Caco-2 (cell line): ENCODE data around the gene OR11A1. TPM values are rescaled to one million over a fixed set of nuclear protein-coding genes. Genes with fewer than 3 reads are reported as not detected.

Experiments
- BruUV-seq: library from RNA; stranded (reverse); fragments of 400-500 nt; replicated peaks from 2 replicates; lab custom pipeline; 2021; lab: Mats Ljungman, UMichigan
- CTCF ChIA-PET: fragments of 300-600 bp; sonication (Branson Sonifier 250); formaldehyde crosslinking; loops from one replicate; lab custom pipeline; 2022; ENCODE audit warnings: antibody characterized with exemption; lab: Charles Lee
- POLR2A ChIA-PET: fragments of 300-600 bp; sonication (Branson Sonifier 250); formaldehyde crosslinking; loops from one replicate; lab custom pipeline; 2022; ENCODE audit warnings: antibody characterized with exemption; lab: Charles Lee
- DNase-seq, 2 experiments: peaks; one replicate each; pipeline versions ENCODE4 v3.0.0 to v3.0.0-alpha.2; 2020 to 2022
- H3K27me3 ChIP-seq: replicated peaks from 2 replicates; pipeline ENCODE4 v1.6.0; 2011; ENCODE audit warnings: low read length; ENCODE audit not compliant: control insufficient read depth, insufficient read depth
- H3K36me3 ChIP-seq: 2 replicates; pipeline ENCODE4 v1.5.1; 2011; ENCODE audit warnings: low read length; ENCODE audit not compliant: control insufficient read depth, insufficient read depth
- H3K4me1 ChIP-seq: fragments of 250-450 bp; sonication (Bioruptor Pico); 2 replicates; pipeline ENCODE4 v1.5.1; 2020; ENCODE audit warnings: mild to moderate bottlenecking
- H3K4me3 ChIP-seq: 2 replicates; pipeline ENCODE4 v1.5.1; 2011; ENCODE audit warnings: low read depth, mild to moderate bottlenecking, control low read depth, low read length
- H3K9me3 ChIP-seq: fragments of 250-450 bp; sonication (Bioruptor Pico); 2 replicates; pipeline ENCODE4 v1.5.1; 2020; ENCODE audit warnings: mild to moderate bottlenecking, moderate library complexity
- H3K27ac Mint-ChIP-seq: one replicate; pipeline ENCODE4 v1.8.0; 2022; ENCODE audit warnings: mixed read lengths; ENCODE audit not compliant: unreplicated experiment
- H3K27me3 Mint-ChIP-seq: one replicate; pipeline ENCODE4 v1.8.0; 2022; ENCODE audit warnings: mixed read lengths; ENCODE audit not compliant: insufficient read depth, unreplicated experiment
- H3K36me3 Mint-ChIP-seq: one replicate; pipeline ENCODE4 v1.8.0; 2022; ENCODE audit warnings: mild to moderate bottlenecking, mixed read lengths; ENCODE audit not compliant: insufficient read depth, unreplicated experiment
- H3K4me1 Mint-ChIP-seq: one replicate; pipeline ENCODE4 v1.8.0; 2022; ENCODE audit warnings: low read depth, mixed read lengths; ENCODE audit not compliant: unreplicated experiment
- H3K4me3 Mint-ChIP-seq: one replicate; pipeline ENCODE4 v1.8.0; 2022; ENCODE audit warnings: mild to moderate bottlenecking, moderate library complexity, mixed read lengths; ENCODE audit not compliant: unreplicated experiment
- H3K9me3 Mint-ChIP-seq: one replicate; pipeline ENCODE4 v1.8.0; 2022; ENCODE audit warnings: mixed read lengths; ENCODE audit not compliant: unreplicated experiment
- CTCF ChIP-seq, 2 experiments: fragments of 200-600 bp in 1 of 2; IDR thresholded peaks; 1 replicate in 1 of 2; 2 replicates in 1 of 2; pipeline versions ENCODE4 v1.5.1 to v1.8.0; 2011 to 2022; ENCODE audit warnings: antibody characterized with exemption in 1 of 2, control low read depth in 1 of 2, inconsistent platforms in 1 of 2, low read depth in 1 of 2, low read length in 1 of 2, mild to moderate bottlenecking in 1 of 2, moderate library complexity in 1 of 2; ENCODE audit not compliant: insufficient read depth in 1 of 2, severe bottlenecking in 1 of 2, unreplicated experiment in 1 of 2
- intact Hi-C: fragments of 100-400 bp; cut with micrococcal nuclease; formaldehyde crosslinking; loops from one replicate; pipeline ENCODE4 v1.10.0; 2022; ENCODE audit not compliant: unreplicated experiment
- total RNA-seq: library from RNA; stranded (reverse); gene quantifications from 2 replicates; pipeline ENCODE4 v1.2.3, GENCODE V29; 2022

Gene OR11A1
- total RNA-seq, 1 experiment from 2014 or later: not detected

GRCh38 chr6:29388533-29388932 lies 68.3 kb downstream of the OR11A1 start:
- no peak overlapping the region for H3K27ac Mint-ChIP-seq
- Histone ChIP-seq H3K4me1 (no peaks in the 10 kb centered on the region), H3K36me3 (no peaks in the 10 kb centered on the region), H3K27me3 (no peaks in the 10 kb centered on the region), H3K9me3 (no peaks in the 10 kb centered on the region), H3K4me3 (no peak overlapping the region)
- BruUV-seq: no TSS peak
- intact Hi-C loops: no loop called here
- no peaks in the 10 kb centered on the region for H3K36me3 Mint-ChIP-seq
- no peak overlapping the region for H3K4me3 Mint-ChIP-seq
- ChIA-PET POLR2A (no interaction called here), CTCF (interaction anchor here (0.6 kb wide), 1 partner anchor 18 kb away, joined by 3 read pairs; no protein-coding TSS in a partner anchor)
- no peak for TF ChIP-seq CTCF (IDR thresholded peaks at IDR 0.05; ENCODE audit: insufficient read depth in 1 of 2, low read depth in 1 of 2, low read length in 1 of 2, severe bottlenecking in 1 of 2, unreplicated experiment in 1 of 2)
- no peaks in the 10 kb centered on the region for H3K4me1 Mint-ChIP-seq
- no peaks in the 10 kb centered on the region for H3K9me3 Mint-ChIP-seq
- DNase-seq: no peak
- H3K27me3 Mint-ChIP-seq: peaks cover 14% of the 10 kb centered on the region

- Histone ChIP-seq H3K36me3 (no peaks in the 10 kb centered on the region), H3K4me3 (no peak overlapping the region), H3K9me3 (no peaks in the 10 kb centered on the region; the same call in 1 of the 2 replicates), H3K27me3 (no peaks in the 10 kb centered on the region), H3K4me1 (no peaks in the 10 kb centered on the region)
- CTCF ChIA-PET: no interaction called here
- no peaks in the 10 kb centered on the region for H3K4me1 Mint-ChIP-seq
- no peak overlapping the region for H3K27ac Mint-ChIP-seq
- H3K4me3 Mint-ChIP-seq: no peak overlapping the region
- intact Hi-C loops: no loop called here
- TF ChIP-seq CTCF (IDR thresholded peaks at IDR 0.05; ENCODE audit: insufficient read depth in 1 of 2, low read depth in 1 of 2, low read length in 1 of 2, severe bottlenecking in 1 of 2, unreplicated experiment in 1 of 2): no peak
- H3K9me3 Mint-ChIP-seq: no peaks in the 10 kb centered on the region
- POLR2A ChIA-PET: no interaction called here
- peaks cover 5% of the 10 kb centered on the region for H3K27me3 Mint-ChIP-seq
- DNase-seq: no peak
- no peaks in the 10 kb centered on the region for H3K36me3 Mint-ChIP-seq
- no TSS peak for BruUV-seq
These were observed 80.9 kb downstream of the OR11A1 start for GRCh38 chr6:29376003-29376402.

Other genes with a start within 250 kb of the OR11A1 start
- not detected in 2 replicates for gene OR14J1, start 155.4 kb downstream of the OR11A1 start, total RNA-seq
- not detected in 2 replicates for gene OR5V1, start 88.2 kb downstream of the OR11A1 start, total RNA-seq
- not detected in 2 replicates for gene OR12D3, start 81.8 kb downstream of the OR11A1 start, total RNA-seq
- not detected in 2 replicates for gene OR12D2, start 61.4 kb downstream of the OR11A1 start, total RNA-seq
- not detected in 2 replicates for gene OR12D1, start 42.1 kb downstream of the OR11A1 start, total RNA-seq
- not detected in 2 replicates for gene OR10C1, start 17.8 kb downstream of the OR11A1 start, total RNA-seq
- not detected in 2 replicates for gene OR2H1, start 84 bp upstream of the OR11A1 start, total RNA-seq
- not detected in 2 replicates for gene MAS1L, start 30.9 kb upstream of the OR11A1 start, total RNA-seq
- gene UBD, start 102.7 kb upstream of the OR11A1 start, total RNA-seq: 4.9 and 8.2 TPM in 2 replicates
- gene OR2H2, start 128.1 kb upstream of the OR11A1 start, total RNA-seq: not detected in 2 replicates
- gene GABBR1, start 176.1 kb upstream of the OR11A1 start, total RNA-seq: 3.3 and 4.1 TPM in 2 replicates
- not detected in 2 replicates for gene MOG, start 200.0 kb upstream of the OR11A1 start, total RNA-seq
- gene ZFP57, start 224.1 kb upstream of the OR11A1 start, total RNA-seq: not detected in 2 replicates